SK-N-SH treated with all-trans-retinoic acid at 6 μM for 48 hours (cell line): ENCODE measurements around the gene GDF11.
"Not testable (repeated sequence)": the region's sequence is repeated elsewhere in the genome, so short reads cannot be mapped to it uniquely, and the experiment has no call there.

Source experiments
- ATAC-seq: fragments of 200-7000 bp; cut with Tn5 transposase; 3 replicates; pipeline ENCODE4 v1.9.1; 2020; ENCODE audit warnings: mild to moderate bottlenecking, moderate library complexity
- ARNTL ChIP-seq: fragments of 450-650 bp; formaldehyde crosslinking; IDR thresholded peaks from 2 replicates; pipeline ENCODE4 v1.5.0; 2020; ENCODE audit warnings: low read depth, mild to moderate bottlenecking, moderate library complexity, borderline replicate concordance
- BACH2 ChIP-seq: fragments of 250-450 bp; sonication (Bioruptor Pico); IDR thresholded peaks from 2 replicates; pipeline ENCODE4 v1.9.0; 2021; ENCODE audit warnings: mild to moderate bottlenecking, borderline replicate concordance
- CREB5 ChIP-seq: fragments of 250-450 bp; sonication (Bioruptor Pico); IDR thresholded peaks from 2 replicates; pipeline ENCODE4 v1.5.1; 2020; ENCODE audit warnings: low read depth, mild to moderate bottlenecking, moderate library complexity
- CSRNP3 ChIP-seq: fragments of 250-450 bp; sonication (Bioruptor Pico); IDR thresholded peaks from 2 replicates; pipeline ENCODE4 v1.5.1; 2021; ENCODE audit warnings: mild to moderate bottlenecking, moderate library complexity
- ESRRG ChIP-seq: fragments of 250-450 bp; sonication (Bioruptor Pico); IDR thresholded peaks from 2 replicates; pipeline ENCODE4 v1.6.1; 2021; ENCODE audit warnings: mild to moderate bottlenecking
- ISL1 ChIP-seq: fragments of 250-450 bp; sonication (Bioruptor Pico); IDR thresholded peaks from 2 replicates; pipeline ENCODE4 v2.1.2; 2022; ENCODE audit warnings: mild to moderate bottlenecking, moderate library complexity
- OSR1 ChIP-seq: fragments of 250-450 bp; sonication (Bioruptor Pico); IDR thresholded peaks from 2 replicates; pipeline ENCODE4 v1.8.0; 2022; ENCODE audit warnings: moderate library complexity, mild to moderate bottlenecking, inconsistent platforms
- PATZ1 ChIP-seq: fragments of 250-450 bp; sonication (Bioruptor Pico); IDR thresholded peaks from 2 replicates; pipeline ENCODE4 v1.8.0; 2020; ENCODE audit warnings: mild to moderate bottlenecking, moderate library complexity, borderline replicate concordance
- PPARA ChIP-seq: fragments of 250-450 bp; sonication (Bioruptor Pico); IDR thresholded peaks from 2 replicates; pipeline ENCODE4 v1.5.0; 2020; ENCODE audit warnings: mild to moderate bottlenecking, borderline replicate concordance
- RARB ChIP-seq: fragments of 250-450 bp; sonication (Bioruptor Pico); IDR thresholded peaks from 2 replicates; pipeline ENCODE4 v1.8.0; 2021; ENCODE audit warnings: mild to moderate bottlenecking, moderate library complexity
- SNAI2 ChIP-seq: fragments of 250-450 bp; sonication (Bioruptor Pico); IDR thresholded peaks from 2 replicates; pipeline ENCODE4 v1.5.0; 2020; ENCODE audit warnings: mild to moderate bottlenecking, moderate library complexity
- TCF4 ChIP-seq: fragments of 250-450 bp; sonication (Bioruptor Pico); IDR thresholded peaks from 2 replicates; pipeline ENCODE4 v1.8.0; 2021; ENCODE audit warnings: mild to moderate bottlenecking, moderate library complexity, borderline replicate concordance
- TSHZ2 ChIP-seq: fragments of 250-450 bp; sonication (Bioruptor Pico); IDR thresholded peaks from 2 replicates; pipeline ENCODE4 v1.5.0; 2020; ENCODE audit warnings: mild to moderate bottlenecking, moderate library complexity
- ZC3H10 ChIP-seq: fragments of 250-450 bp; sonication (Bioruptor Pico); IDR thresholded peaks from 2 replicates; pipeline ENCODE4 v1.5.1; 2021; ENCODE audit warnings: mild to moderate bottlenecking, moderate library complexity
- ZFP3 ChIP-seq: fragments of 250-450 bp; sonication (Bioruptor Pico); IDR thresholded peaks from 2 replicates; pipeline ENCODE4 v1.5.0; 2020; ENCODE audit warnings: mild to moderate bottlenecking, moderate library complexity
- ZFP30 ChIP-seq: fragments of 450-650 bp; formaldehyde crosslinking; IDR thresholded peaks from 2 replicates; pipeline ENCODE4 v1.5.0; 2022; ENCODE audit warnings: mild to moderate bottlenecking, moderate library complexity
- ZNF565 ChIP-seq: fragments of 450-650 bp; formaldehyde crosslinking; conservative IDR thresholded peaks from 2 replicates; pipeline ENCODE4 v1.5.0; 2020; ENCODE audit warnings: low read depth, mild to moderate bottlenecking, moderate library complexity
- ZNF70 ChIP-seq: fragments of 450-650 bp; formaldehyde crosslinking; IDR thresholded peaks from 2 replicates; pipeline ENCODE4 v1.5.0; 2020; ENCODE audit warnings: mild to moderate bottlenecking, moderate library complexity
- TF ChIP-seq, protein P1 (sequence below): fragments of 250-450 bp; sonication (Bioruptor Pico); IDR thresholded peaks from 2 replicates; pipeline ENCODE4 v1.8.0; 2021; ENCODE audit warnings: low read depth, mild to moderate bottlenecking, moderate library complexity, borderline replicate concordance

The GDF11 gene

GRCh38 chr12:55757701-55758100 is 14.8 kb downstream of the GDF11 start:
- no peak for ATAC-seq
- TF ChIP-seq ZNF565: no peak
- no peak for TF ChIP-seq CSRNP3 (CRISPR knock-in tag)
- no peak for TF ChIP-seq ARNTL (CRISPR knock-in tag)
- no peak for TF ChIP-seq ISL1 (CRISPR knock-in tag)
- no peak for TF ChIP-seq RARB (CRISPR knock-in tag)
- TF ChIP-seq BACH2: no peak
- no peak for TF ChIP-seq SNAI2
- TF ChIP-seq, all 23 proteins: peak for 0

DNA sequence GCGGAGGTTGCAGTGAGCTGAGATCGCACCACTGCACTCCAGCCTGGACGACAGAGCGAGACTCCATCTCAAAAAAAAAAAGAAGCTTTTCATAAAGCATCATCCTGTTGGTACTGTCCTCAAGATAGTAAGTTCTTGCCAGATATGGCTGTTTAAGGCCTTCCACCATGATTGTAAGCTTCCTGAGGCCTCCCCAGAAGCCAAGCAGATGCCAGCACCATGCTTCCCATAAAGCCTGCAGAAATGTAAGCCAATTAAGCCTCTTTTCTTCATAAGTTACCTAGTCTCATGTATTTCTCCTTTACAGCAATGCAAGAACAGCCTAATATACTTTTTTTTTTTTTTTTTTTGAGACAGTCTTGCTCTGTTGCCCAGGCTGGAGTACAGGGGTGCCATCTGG is 15.7 kb downstream of the GDF11 start:
- not testable (repeated sequence) for ATAC-seq

DNA sequence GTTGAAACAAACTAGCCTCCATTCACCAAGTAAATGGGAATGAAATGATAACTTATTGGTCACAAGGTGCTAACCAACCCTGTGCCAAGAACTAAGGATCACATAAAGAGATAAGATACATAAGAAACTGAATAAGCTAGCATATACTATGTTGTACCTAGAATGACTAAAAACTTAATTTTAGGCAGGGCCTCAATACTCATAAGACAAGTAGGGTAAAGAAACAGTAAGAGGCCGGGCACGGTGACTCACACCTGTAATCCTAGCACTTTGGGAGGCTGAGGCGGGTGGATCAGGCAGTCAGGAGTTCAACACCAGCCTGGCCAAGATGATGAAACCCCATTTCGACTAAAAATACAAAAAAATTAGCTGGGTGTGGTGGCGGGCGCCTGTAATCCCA is 17.7 kb downstream of the GDF11 start:
- no peak for ATAC-seq

DNA sequence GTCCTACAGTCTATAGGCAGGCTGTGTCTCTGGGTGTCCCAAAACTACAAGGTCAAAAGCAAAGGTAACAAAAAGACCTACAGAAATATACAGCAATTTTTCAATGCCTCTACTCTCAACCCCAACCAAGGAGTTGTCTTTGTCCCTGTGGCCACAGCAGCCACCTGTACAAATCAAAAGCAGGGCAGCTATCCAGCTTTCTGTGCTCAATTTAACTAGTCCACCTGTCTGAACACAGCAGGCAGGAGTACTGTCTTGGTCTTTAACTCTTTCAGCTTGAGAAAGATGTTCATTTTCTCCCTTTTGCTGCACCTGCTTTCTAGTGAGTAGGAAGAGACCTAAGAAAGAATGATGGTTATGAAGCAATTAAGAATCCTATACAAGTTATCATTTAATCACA is 19.7 kb downstream of the GDF11 start:
- ATAC-seq: no peak
- no peak for TF ChIP-seq ZFP3 (CRISPR knock-in tag)
- no peak for TF ChIP-seq CREB5 (CRISPR knock-in tag)
- TF ChIP-seq ZFP30 (CRISPR knock-in tag): no peak
- TF ChIP-seq TCF4 (CRISPR knock-in tag): no peak
- no peak for TF ChIP-seq ZC3H10 (CRISPR knock-in tag)
- no peak for TF ChIP-seq BACH2
- no peak for TF ChIP-seq TSHZ2 (CRISPR knock-in tag)
- no peak for TF ChIP-seq SNAI2

More for the DNA sequence above, 17.7 kb downstream of the GDF11 start:
- TF ChIP-seq PPARA (CRISPR knock-in tag) (no peak), OSR1 (CRISPR knock-in tag) (no peak), CSRNP3 (CRISPR knock-in tag) (no peak), PATZ1 (CRISPR knock-in tag) (no peak), ESRRG (no peak), ZC3H10 (CRISPR knock-in tag) (no peak), BACH2 (no peak), CREB5 (CRISPR knock-in tag) (no peak), ZNF70 (CRISPR knock-in tag) (no peak), ARNTL (CRISPR knock-in tag) (no peak), ISL1 (CRISPR knock-in tag) (no peak), TCF4 (CRISPR knock-in tag) (no peak), SNAI2 (no peak)
- TF ChIP-seq, protein P1, sequence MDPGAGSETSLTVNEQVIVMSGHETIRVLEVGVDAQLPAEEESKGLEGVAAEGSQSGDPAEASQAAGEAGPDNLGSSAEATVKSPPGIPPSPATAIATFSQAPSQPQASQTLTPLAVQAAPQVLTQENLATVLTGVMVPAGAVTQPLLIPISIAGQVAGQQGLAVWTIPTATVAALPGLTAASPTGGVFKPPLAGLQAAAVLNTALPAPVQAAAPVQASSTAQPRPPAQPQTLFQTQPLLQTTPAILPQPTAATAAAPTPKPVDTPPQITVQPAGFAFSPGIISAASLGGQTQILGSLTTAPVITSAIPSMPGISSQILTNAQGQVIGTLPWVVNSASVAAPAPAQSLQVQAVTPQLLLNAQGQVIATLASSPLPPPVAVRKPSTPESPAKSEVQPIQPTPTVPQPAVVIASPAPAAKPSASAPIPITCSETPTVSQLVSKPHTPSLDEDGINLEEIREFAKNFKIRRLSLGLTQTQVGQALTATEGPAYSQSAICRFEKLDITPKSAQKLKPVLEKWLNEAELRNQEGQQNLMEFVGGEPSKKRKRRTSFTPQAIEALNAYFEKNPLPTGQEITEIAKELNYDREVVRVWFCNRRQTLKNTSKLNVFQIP (CRISPR knock-in tag): no peak
